Adrenal gland (tissue), 12 donors: Measurements from ENCODE around the gene HMGCS2. TPM values are rescaled to one million over a fixed set of nuclear protein-coding genes. Genes with fewer than 3 reads are reported as not detected.

Source experiments
- DNase-seq, 7 donors: peaks; one replicate each; pipeline ENCODE4 v3.0.0-alpha.2; 2019 to 2020
- H3K27ac ChIP-seq, 5 donors: fragments of 200-600 bp; sonication (generic) in 4 of 5; 1 replicate in 3 of 5; 2 replicates in 2 of 5; pipeline versions ENCODE4 v1.5.1 to v1.8.0; 2016 to 2020; ENCODE audit warnings: mild to moderate bottlenecking in 1 of 5
- H3K27me3 ChIP-seq: fragments of 200-600 bp; 2 replicates; pipeline ENCODE4 v1.8.0; 2021
- H3K36me3 ChIP-seq, 2 donors: fragments of 200-600 bp; replicated peaks in 1 of 2; 1 replicate in 1 of 2; 2 replicates in 1 of 2; pipeline versions ENCODE4 v1.5.1 to v1.8.0; 2018 to 2022
- H3K4me1 ChIP-seq, 2 donors: fragments of 200-600 bp; replicated peaks in 1 of 2; 1 replicate in 1 of 2; 2 replicates in 1 of 2; pipeline versions ENCODE4 v1.5.1 to v1.8.0; 2018 to 2021
- H3K4me3 ChIP-seq, 4 donors: fragments of 200-600 bp; sonication (generic) in 3 of 4; one replicate each; pipeline ENCODE4 v1.5.1; 2016 to 2018
- H3K9me3 ChIP-seq, 3 donors: fragments of 200-600 bp; sonication (generic) in 1 of 3; replicated peaks in 1 of 3; 1 replicate in 2 of 3; 2 replicates in 1 of 3; pipeline versions ENCODE4 v1.5.1 to v1.8.0; 2016 to 2021
- CTCF ChIP-seq, 6 experiments: fragments of 450-650 bp in 4 of 6; fragments of 200-600 bp in 2 of 6; sonication (generic) in 1 of 6; IDR thresholded peaks; 1 replicate in 5 of 6; 2 replicates in 1 of 6; pipeline versions ENCODE4 v1.5.1 to v1.8.0; 2016 to 2021; ENCODE audit warnings: antibody characterized with exemption in 6 of 6, mild to moderate bottlenecking in 2 of 6, moderate library complexity in 1 of 6
- POLR2A ChIP-seq, 2 donors: fragments of 450-650 bp; IDR thresholded peaks; one replicate each; pipeline ENCODE4 v1.6.1; 2017; ENCODE audit warnings: antibody characterized with exemption in 2 of 2, mild to moderate bottlenecking in 2 of 2, moderate library complexity in 1 of 2
- WGBS, 4 donors: extraction: QIAGEN DNeasy Blood & Tissue Kit in 2 of 4; methylation state at CpG; one replicate each; pipeline versions ENCODE4 v1.1.5 to v1.1.7; 2013 to 2017; 5-methylcytosine and 5-hydroxymethylcytosine counted together
- intact Hi-C, 2 donors: fragments of 100-400 bp; cut with DNase I; formaldehyde crosslinking; loops; one replicate each; pipeline versions ENCODE4 v1.14.1 to v1.15.0; 2022 to 2023
- polyA plus RNA-seq, 3 donors: library from polyadenylated mRNA; stranded (reverse); fragments of 200-250 nt in 2 of 3; fragments of 350-450 nt in 1 of 3; fragmentation: Illumina TruSeq in 1 of 3; extraction: RNeasy Lipid Tissue Mini Kit (QIAGEN cat#74804) in 1 of 3; gene quantifications; one replicate each; pipeline ENCODE4 v1.2.3, GENCODE V29; 2013 to 2014
- total RNA-seq, 9 donors: library from RNA; depleted of rRNA in 4 of 9; stranded (reverse); fragments of >200 nt in 4 of 9; fragments of 120-200 nt in 1 of 9; fragmentation: NEBNext Ultra II Directional in 1 of 9; extraction: Animal tissue kit (Norgen Biotek cat#: 25700) in 1 of 9; gene quantifications; one replicate each; pipeline versions ENCODE4 v1.1.0 to v1.2.4, GENCODE V29; 2013 to 2023
- donor health status: healthy with polysubstance abuse.
- donor health status: Bipolar disorder and iron deficiency.
- donor health status: DM: yes; HTN: yes; CAD: no.
- donor health status: DM: no; HTN: no; CAD: no.
- donor health status: DM: no; HTN: no; CAD: no.
- donor health status: DM: yes; HTN: yes; CAD: no.

HMGCS2 gene
- total and polyA plus RNA-seq, 12 donors = 0.30 to 0.68 (median 0.34) TPM; not detected in 5

- TF ChIP-seq POLR2A (IDR thresholded peaks at IDR 0.05) (no peak), CTCF (IDR thresholded peaks at IDR 0.05) (no peak)
- Histone ChIP-seq H3K4me1 (no peaks in the 10 kb centered on the region), H3K27ac (no peak overlapping the region), H3K27me3 (no peaks in the 10 kb centered on the region), H3K4me3 (no peak overlapping the region), H3K9me3 (no peaks in the 10 kb centered on the region), H3K36me3 (no peaks in the 10 kb centered on the region)
- intact Hi-C loops = no loop called here
- 12 to 28% (median 23%) methylated on average over 5 of the region's 5 CpGs for WGBS, 4 donors
- DNase-seq = peak in 2 of 7 donors; percentile 22 to 34
These were observed 11.2 kb upstream of the HMGCS2 start for GRCh38 chr1:119779869-119780356.

GRCh38 chr1:119778886-119779560 lies 10.3 kb upstream of the HMGCS2 start:
- H3K4me3 ChIP-seq = no peak overlapping the region
- no peaks in the 10 kb centered on the region for H3K36me3 ChIP-seq
- DNase-seq = no peak
- no peaks in the 10 kb centered on the region for H3K27me3 ChIP-seq
- intact Hi-C loops = no loop called here
- TF ChIP-seq POLR2A (IDR thresholded peaks at IDR 0.05) (no peak), CTCF (IDR thresholded peaks at IDR 0.05) (no peak)
- H3K9me3 ChIP-seq = no peaks in the 10 kb centered on the region
- 84 to 92% (median 91%) methylated on average over 13 of the region's 13 CpGs for WGBS, 4 donors
- H3K27ac ChIP-seq = no peak overlapping the region
- H3K4me1 ChIP-seq = no peaks in the 10 kb centered on the region

- Histone ChIP-seq H3K27ac (no peak overlapping the region), H3K36me3 (no peaks in the 10 kb centered on the region), H3K9me3 (no peaks in the 10 kb centered on the region), H3K27me3 (no peaks in the 10 kb centered on the region), H3K4me3 (no peak overlapping the region), H3K4me1 (no peaks in the 10 kb centered on the region)
- intact Hi-C loops = no loop called here
- 92 to 95% (median 94%) methylated on average over 6 of the region's 6 CpGs for WGBS, 4 donors
- no peak for DNase-seq
- no peak for TF ChIP-seq POLR2A (IDR thresholded peaks at IDR 0.05)
- no peak for TF ChIP-seq CTCF (IDR thresholded peaks at IDR 0.05)
These were observed 9.7 kb upstream of the HMGCS2 start for GRCh38 chr1:119778359-119778758.

GRCh38 chr1:119774746-119775490 lies 6.2 kb upstream of the HMGCS2 start:
- no peak overlapping the region for H3K27ac ChIP-seq
- TF ChIP-seq POLR2A (IDR thresholded peaks at IDR 0.05) (no peak), CTCF (IDR thresholded peaks at IDR 0.05) (no peak)
- no peak overlapping the region for H3K4me3 ChIP-seq
- DNase-seq = no peak
- intact Hi-C loops = no loop called here
- no peaks in the 10 kb centered on the region for H3K36me3 ChIP-seq
- no peaks in the 10 kb centered on the region for H3K4me1 ChIP-seq
- 71 to 85% (median 81%) methylated on average over 7 of the region's 7 CpGs for WGBS, 4 donors
- H3K27me3 ChIP-seq = peaks cover 6% of the 10 kb centered on the region
- H3K9me3 ChIP-seq = no peaks in the 10 kb centered on the region
